Adrenal gland (tissue), 12 donors: ENCODE data around the gene BOLA2B. TPM values are rescaled to one million over a fixed set of nuclear protein-coding genes. Genes with fewer than 3 reads are reported as not detected.

Source experiments
- DNase-seq, 7 donors: peaks; one replicate each; pipeline ENCODE4 v3.0.0-alpha.2; 2019 to 2020
- H3K27ac ChIP-seq, 5 donors: fragments of 200-600 bp; sonication (generic) in 4 of 5; 1 replicate in 3 of 5; 2 replicates in 2 of 5; pipeline versions ENCODE4 v1.5.1 to v1.8.0; 2016 to 2020; ENCODE audit warnings: mild to moderate bottlenecking in 1 of 5
- H3K27me3 ChIP-seq: fragments of 200-600 bp; 2 replicates; pipeline ENCODE4 v1.8.0; 2021
- H3K36me3 ChIP-seq, 2 donors: fragments of 200-600 bp; replicated peaks in 1 of 2; 1 replicate in 1 of 2; 2 replicates in 1 of 2; pipeline versions ENCODE4 v1.5.1 to v1.8.0; 2018 to 2022
- H3K4me1 ChIP-seq, 2 donors: fragments of 200-600 bp; replicated peaks in 1 of 2; 1 replicate in 1 of 2; 2 replicates in 1 of 2; pipeline versions ENCODE4 v1.5.1 to v1.8.0; 2018 to 2021
- H3K4me3 ChIP-seq, 4 donors: fragments of 200-600 bp; sonication (generic) in 3 of 4; one replicate each; pipeline ENCODE4 v1.5.1; 2016 to 2018
- H3K9me3 ChIP-seq, 3 donors: fragments of 200-600 bp; sonication (generic) in 1 of 3; replicated peaks in 1 of 3; 1 replicate in 2 of 3; 2 replicates in 1 of 3; pipeline versions ENCODE4 v1.5.1 to v1.8.0; 2016 to 2021
- POLR2A ChIP-seq, 2 donors: fragments of 450-650 bp; IDR thresholded peaks; one replicate each; pipeline ENCODE4 v1.6.1; 2017; ENCODE audit warnings: antibody characterized with exemption in 2 of 2, mild to moderate bottlenecking in 2 of 2, moderate library complexity in 1 of 2
- WGBS, 4 donors: extraction: QIAGEN DNeasy Blood & Tissue Kit in 2 of 4; methylation state at CpG; one replicate each; pipeline versions ENCODE4 v1.1.5 to v1.1.7; 2013 to 2017; 5-methylcytosine and 5-hydroxymethylcytosine counted together
- intact Hi-C, 2 donors: fragments of 100-400 bp; cut with DNase I; formaldehyde crosslinking; loops; one replicate each; pipeline versions ENCODE4 v1.14.1 to v1.15.0; 2022 to 2023
- polyA plus RNA-seq, 3 donors: library from polyadenylated mRNA; stranded (reverse); fragments of 200-250 nt in 2 of 3; fragments of 350-450 nt in 1 of 3; fragmentation: Illumina TruSeq in 1 of 3; extraction: RNeasy Lipid Tissue Mini Kit (QIAGEN cat#74804) in 1 of 3; gene quantifications; one replicate each; pipeline ENCODE4 v1.2.3, GENCODE V29; 2013 to 2014
- small RNA-seq, 2 donors: library from RNA; depleted of rRNA; stranded (forward); fragments of <200 nt; gene quantifications; one replicate each; pipeline ENCODE3, GENCODE V24; 2016
- total RNA-seq, 9 donors: library from RNA; depleted of rRNA in 4 of 9; stranded (reverse); fragments of >200 nt in 4 of 9; fragments of 120-200 nt in 1 of 9; fragmentation: NEBNext Ultra II Directional in 1 of 9; extraction: Animal tissue kit (Norgen Biotek cat#: 25700) in 1 of 9; gene quantifications; one replicate each; pipeline versions ENCODE4 v1.1.0 to v1.2.4, GENCODE V29; 2013 to 2023
- TF ChIP-seq, protein P1 (sequence below), 6 experiments: fragments of 450-650 bp in 4 of 6; fragments of 200-600 bp in 2 of 6; sonication (generic) in 1 of 6; IDR thresholded peaks; 1 replicate in 5 of 6; 2 replicates in 1 of 6; pipeline versions ENCODE4 v1.5.1 to v1.8.0; 2016 to 2021; ENCODE audit warnings: antibody characterized with exemption in 6 of 6, mild to moderate bottlenecking in 2 of 6, moderate library complexity in 1 of 6
- donor health status: healthy with polysubstance abuse.
- donor health status: Bipolar disorder and iron deficiency.
- donor health status: DM: yes; HTN: yes; CAD: no.
- donor health status: DM: no; HTN: no; CAD: no.
- donor health status: DM: no; HTN: no; CAD: no.
- donor health status: DM: yes; HTN: yes; CAD: no.

Gene BOLA2B
- total and polyA plus RNA-seq, 12 donors, result 55.1 to 449 (median 155) TPM

- no peak for DNase-seq
- Histone ChIP-seq H3K4me3 (no peak overlapping the region), H3K36me3 (no peaks in the 10 kb centered on the region), H3K9me3 (no peaks in the 10 kb centered on the region), H3K27me3 (no peaks in the 10 kb centered on the region), H3K4me1 (no peaks in the 10 kb centered on the region), H3K27ac (no peak overlapping the region)
- WGBS, 4 donors, result 53 to 59% (median 54%) methylated on average over 1 of the region's 1 CpG
- TF ChIP-seq, protein P1, sequence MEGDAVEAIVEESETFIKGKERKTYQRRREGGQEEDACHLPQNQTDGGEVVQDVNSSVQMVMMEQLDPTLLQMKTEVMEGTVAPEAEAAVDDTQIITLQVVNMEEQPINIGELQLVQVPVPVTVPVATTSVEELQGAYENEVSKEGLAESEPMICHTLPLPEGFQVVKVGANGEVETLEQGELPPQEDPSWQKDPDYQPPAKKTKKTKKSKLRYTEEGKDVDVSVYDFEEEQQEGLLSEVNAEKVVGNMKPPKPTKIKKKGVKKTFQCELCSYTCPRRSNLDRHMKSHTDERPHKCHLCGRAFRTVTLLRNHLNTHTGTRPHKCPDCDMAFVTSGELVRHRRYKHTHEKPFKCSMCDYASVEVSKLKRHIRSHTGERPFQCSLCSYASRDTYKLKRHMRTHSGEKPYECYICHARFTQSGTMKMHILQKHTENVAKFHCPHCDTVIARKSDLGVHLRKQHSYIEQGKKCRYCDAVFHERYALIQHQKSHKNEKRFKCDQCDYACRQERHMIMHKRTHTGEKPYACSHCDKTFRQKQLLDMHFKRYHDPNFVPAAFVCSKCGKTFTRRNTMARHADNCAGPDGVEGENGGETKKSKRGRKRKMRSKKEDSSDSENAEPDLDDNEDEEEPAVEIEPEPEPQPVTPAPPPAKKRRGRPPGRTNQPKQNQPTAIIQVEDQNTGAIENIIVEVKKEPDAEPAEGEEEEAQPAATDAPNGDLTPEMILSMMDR (IDR thresholded peaks at IDR 0.05), result no peak
- TF ChIP-seq POLR2A (IDR thresholded peaks at IDR 0.05), result no peak
- intact Hi-C loops, result no loop called here
Observed at GRCh38 chr16:30145657-30146056, 47.8 kb downstream of the BOLA2B start.

DNA sequence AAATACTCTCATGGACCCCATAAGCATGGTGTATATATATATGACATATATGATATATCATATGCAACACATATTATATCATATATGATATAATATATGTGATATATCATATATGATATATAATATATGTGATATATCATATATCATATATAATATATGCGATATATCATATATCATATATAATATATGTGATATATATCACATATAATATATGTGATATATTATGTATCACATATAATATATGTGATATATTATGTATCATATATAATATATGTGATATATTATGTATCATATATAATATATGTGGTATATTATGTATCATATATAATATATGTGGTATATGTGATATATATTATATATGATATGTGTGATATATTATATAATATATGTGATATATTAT lies 48.5 kb downstream of the BOLA2B start:
- Histone ChIP-seq H3K9me3 (no peaks in the 10 kb centered on the region), H3K4me3 (no peak overlapping the region), H3K27ac (no peak overlapping the region), H3K27me3 (no peaks in the 10 kb centered on the region), H3K36me3 (no peaks in the 10 kb centered on the region), H3K4me1 (no peaks in the 10 kb centered on the region)
- no peak for TF ChIP-seq POLR2A (IDR thresholded peaks at IDR 0.05)
- TF ChIP-seq, protein P1 (IDR thresholded peaks at IDR 0.05), result no peak
- WGBS, 4 donors, result 55 to 81% (median 59%) methylated on average over 1 of the region's 1 CpG
- no peak for DNase-seq
- intact Hi-C loops, result no loop called here

GRCh38 chr16:30144017-30144416 lies 49.4 kb downstream of the BOLA2B start:
- no peaks in the 10 kb centered on the region for H3K4me1 ChIP-seq
- intact Hi-C loops, result no loop called here
- TF ChIP-seq, protein P1 (IDR thresholded peaks at IDR 0.05), result no peak
- TF ChIP-seq POLR2A (IDR thresholded peaks at IDR 0.05), result no peak
- H3K27me3 ChIP-seq, result no peaks in the 10 kb centered on the region
- H3K4me3 ChIP-seq, result no peak overlapping the region
- H3K9me3 ChIP-seq, result no peaks in the 10 kb centered on the region
- no peaks in the 10 kb centered on the region for H3K36me3 ChIP-seq
- DNase-seq, result no peak
- no peak overlapping the region for H3K27ac ChIP-seq

DNA sequence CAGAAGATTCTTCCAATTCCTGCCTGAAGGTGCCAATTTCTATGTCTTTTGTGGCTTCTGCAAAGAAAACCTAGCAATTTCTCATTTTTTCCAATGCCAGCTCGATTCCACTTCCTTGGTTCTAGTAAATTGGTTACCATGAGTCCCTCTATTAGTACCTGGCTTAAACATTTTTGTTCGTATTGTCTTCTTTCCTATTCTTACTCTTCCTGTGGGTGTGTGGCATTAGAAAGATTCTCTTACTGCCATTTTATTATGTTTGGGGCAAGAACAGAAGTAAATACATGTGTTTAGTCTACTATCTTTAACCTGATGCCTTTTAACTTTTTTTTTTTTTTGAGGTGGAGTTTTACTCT lies 50.1 kb downstream of the BOLA2B start:
- intact Hi-C loops, result no loop called here

More for the DNA sequence above, 50.1 kb downstream of the BOLA2B start:
- no peak for DNase-seq
- no peaks in the 10 kb centered on the region for H3K36me3 ChIP-seq
- TF ChIP-seq, protein P1 (IDR thresholded peaks at IDR 0.05), result no peak
- no peak for TF ChIP-seq POLR2A (IDR thresholded peaks at IDR 0.05)
- WGBS, 4 donors, result 53 to 71% (median 56%) methylated on average over 2 of the region's 2 CpGs
- H3K27me3 ChIP-seq, result no peaks in the 10 kb centered on the region
- H3K4me3 ChIP-seq, result no peak overlapping the region
- no peaks in the 10 kb centered on the region for H3K9me3 ChIP-seq
- H3K27ac ChIP-seq, result no peak overlapping the region
- H3K4me1 ChIP-seq, result no peaks in the 10 kb centered on the region

Small RNA genes lying within 50 kb of the gene (small RNA-seq; reads per million reads assigned to genes)
- gene AC106782.4, result 0 reads per million in 2 donors

Other genes with a start within 250 kb of the BOLA2B start
- 100 to 1,000 TPM; 113 to 300 (median 190) TPM for gene TMEM219, start 231.6 kb downstream of the BOLA2B start, total RNA-seq
- 100 to 1,000 TPM; 100 to 278 (median 272) TPM for gene TMEM219, start 231.6 kb downstream of the BOLA2B start, polyA plus RNA-seq
- gene TAOK2, start 219.8 kb downstream of the BOLA2B start, total RNA-seq, result 10 to 100 TPM; 40.0 to 95.0 (median 73.4) TPM
- gene TAOK2, start 219.8 kb downstream of the BOLA2B start, polyA plus RNA-seq, result 100 to 1,000 TPM in 1 of 3 donors, 10 to 100 TPM in 2; 36.6 to 135 (median 51.0) TPM
- 10 to 100 TPM; 11.0 to 35.0 (median 18.7) TPM for gene HIRIP3, start 198.0 kb downstream of the BOLA2B start, total RNA-seq
- gene HIRIP3, start 198.0 kb downstream of the BOLA2B start, polyA plus RNA-seq, result 10 to 100 TPM; 12.6 to 24.9 (median 20.2) TPM
- 100 to 1,000 TPM in 2 of 9 donors, 10 to 100 TPM in 7; 31.8 to 120 (median 71.2) TPM for gene INO80E, start 197.4 kb downstream of the BOLA2B start, total RNA-seq
- gene INO80E, start 197.4 kb downstream of the BOLA2B start, polyA plus RNA-seq, result 100 to 1,000 TPM in 2 of 3 donors, 10 to 100 TPM in 1; 42.8 to 362 (median 103) TPM
- 10 to 100 TPM in 1 of 9 donors, 1 to 10 TPM in 5, under 1 TPM in 2, not detected in 1; 0.35 to 14.8 (median 2.8) TPM for gene DOC2A, start 182.6 kb downstream of the BOLA2B start, total RNA-seq
- gene DOC2A, start 182.6 kb downstream of the BOLA2B start, polyA plus RNA-seq, result 10 to 100 TPM in 1 of 3 donors, 1 to 10 TPM in 1, under 1 TPM in 1; 0.60 to 33.0 (median 9.5) TPM
- not detected for gene C16orf92, start 170.5 kb downstream of the BOLA2B start, total RNA-seq
- not detected for gene C16orf92, start 170.5 kb downstream of the BOLA2B start, polyA plus RNA-seq
- 1 to 10 TPM in 2 of 9 donors, under 1 TPM in 4, not detected in 3; 0.11 to 3.1 (median 0.61) TPM for gene TLCD3B, start 162.4 kb downstream of the BOLA2B start, total RNA-seq
- 10 to 100 TPM in 1 of 3 donors, 1 to 10 TPM in 1, under 1 TPM in 1; 0.40 to 10.6 (median 1.8) TPM for gene TLCD3B, start 162.4 kb downstream of the BOLA2B start, polyA plus RNA-seq
- gene ALDOA, start 127.9 kb downstream of the BOLA2B start, total RNA-seq, result 1,000 to 10,000 TPM in 8 of 9 donors, 100 to 1,000 TPM in 1; 691 to 1,930 (median 1,545) TPM
- gene ALDOA, start 127.9 kb downstream of the BOLA2B start, polyA plus RNA-seq, result 1,000 to 10,000 TPM in 1 of 3 donors, 100 to 1,000 TPM in 2; 623 to 1,215 (median 899) TPM
- 100 to 1,000 TPM in 3 of 9 donors, 10 to 100 TPM in 6; 44.5 to 136 (median 75.6) TPM for gene PPP4C, start 117.7 kb downstream of the BOLA2B start, total RNA-seq
- gene PPP4C, start 117.7 kb downstream of the BOLA2B start, polyA plus RNA-seq, result 10 to 100 TPM; 39.2 to 93.0 (median 87.1) TPM
- 1 to 10 TPM in 8 of 9 donors, under 1 TPM in 1; 0.44 to 3.4 (median 2.0) TPM for gene TBX6, start 101.7 kb downstream of the BOLA2B start, total RNA-seq
- gene TBX6, start 101.7 kb downstream of the BOLA2B start, polyA plus RNA-seq, result 1 to 10 TPM in 2 of 3 donors, under 1 TPM in 1; 0.22 to 5.1 (median 1.9) TPM
- gene YPEL3, start 97.5 kb downstream of the BOLA2B start, total RNA-seq, result 100 to 1,000 TPM in 4 of 9 donors, 10 to 100 TPM in 5; 18.9 to 210 (median 85.1) TPM
- 100 to 1,000 TPM in 2 of 3 donors, 10 to 100 TPM in 1; 14.6 to 454 (median 310) TPM for gene YPEL3, start 97.5 kb downstream of the BOLA2B start, polyA plus RNA-seq
- 1 to 10 TPM in 6 of 9 donors, under 1 TPM in 2, not detected in 1; 0.78 to 9.0 (median 2.6) TPM for gene GDPD3, start 80.1 kb downstream of the BOLA2B start, total RNA-seq
- 10 to 100 TPM in 1 of 3 donors, 1 to 10 TPM in 2; 1.0 to 17.6 (median 5.8) TPM for gene GDPD3, start 80.1 kb downstream of the BOLA2B start, polyA plus RNA-seq
- gene MAPK3, start 70.4 kb downstream of the BOLA2B start, total RNA-seq, result 100 to 1,000 TPM in 4 of 9 donors, 10 to 100 TPM in 5; 31.4 to 129 (median 99.9) TPM
- gene MAPK3, start 70.4 kb downstream of the BOLA2B start, polyA plus RNA-seq, result 100 to 1,000 TPM in 1 of 3 donors, 10 to 100 TPM in 2; 53.2 to 133 (median 66.0) TPM
- gene CORO1A, start 10.1 kb downstream of the BOLA2B start, total RNA-seq, result 10 to 100 TPM in 8 of 9 donors, 1 to 10 TPM in 1; 3.3 to 69.1 (median 39.6) TPM
- gene CORO1A, start 10.1 kb downstream of the BOLA2B start, polyA plus RNA-seq, result 10 to 100 TPM in 2 of 3 donors, 1 to 10 TPM in 1; 4.1 to 87.7 (median 56.2) TPM
- 10 to 100 TPM; 12.4 to 87.5 (median 40.3) TPM for gene SLX1A, start 209 bp upstream of the BOLA2B start, total RNA-seq
- gene SLX1A, start 209 bp upstream of the BOLA2B start, polyA plus RNA-seq, result 100 to 1,000 TPM in 2 of 3 donors, 1 to 10 TPM in 1; 7.9 to 195 (median 169) TPM
- gene SULT1A3, start 5.6 kb upstream of the BOLA2B start, total RNA-seq, result 10 to 100 TPM in 6 of 9 donors, 1 to 10 TPM in 3; 4.3 to 15.8 (median 12.7) TPM
- gene SULT1A3, start 5.6 kb upstream of the BOLA2B start, polyA plus RNA-seq, result 100 to 1,000 TPM in 1 of 3 donors, 10 to 100 TPM in 1, 1 to 10 TPM in 1; 3.5 to 125 (median 58.7) TPM
- 10 to 100 TPM in 1 of 9 donors, 1 to 10 TPM in 6, under 1 TPM in 1, not detected in 1; 0.35 to 11.7 (median 2.7) TPM for gene NPIPB13, start 54.8 kb upstream of the BOLA2B start, total RNA-seq
- 10 to 100 TPM in 2 of 3 donors, under 1 TPM in 1; 0.49 to 17.1 (median 16.5) TPM for gene NPIPB13, start 54.8 kb upstream of the BOLA2B start, polyA plus RNA-seq
- gene CD2BP2, start 161.6 kb upstream of the BOLA2B start, total RNA-seq, result 10 to 100 TPM; 27.5 to 95.8 (median 77.0) TPM
- 10 to 100 TPM; 53.5 to 95.6 (median 58.0) TPM for gene CD2BP2, start 161.6 kb upstream of the BOLA2B start, polyA plus RNA-seq
- 10 to 100 TPM; 17.0 to 67.7 (median 44.0) TPM for gene TBC1D10B, start 176.8 kb upstream of the BOLA2B start, total RNA-seq
- 10 to 100 TPM; 33.7 to 65.4 (median 44.3) TPM for gene TBC1D10B, start 176.8 kb upstream of the BOLA2B start, polyA plus RNA-seq
- gene MYL11, start 181.1 kb upstream of the BOLA2B start, total RNA-seq, result 1 to 10 TPM in 2 of 9 donors, not detected in 7; 1.1 to 2.9 TPM
- 1 to 10 TPM in 1 of 3 donors, not detected in 2; 2.7 TPM for gene MYL11, start 181.1 kb upstream of the BOLA2B start, polyA plus RNA-seq
- gene SEPTIN1, start 188.9 kb upstream of the BOLA2B start, total RNA-seq, result 1 to 10 TPM in 7 of 9 donors, under 1 TPM in 1, not detected in 1; 0.11 to 5.5 (median 2.3) TPM
- 10 to 100 TPM in 1 of 3 donors, 1 to 10 TPM in 1, under 1 TPM in 1; 0.75 to 19.8 (median 9.3) TPM for gene SEPTIN1, start 188.9 kb upstream of the BOLA2B start, polyA plus RNA-seq
- gene ZNF48, start 201.8 kb upstream of the BOLA2B start, total RNA-seq, result 10 to 100 TPM in 3 of 9 donors, 1 to 10 TPM in 6; 5.7 to 23.8 (median 8.9) TPM
- gene ZNF48, start 201.8 kb upstream of the BOLA2B start, polyA plus RNA-seq, result 1 to 10 TPM; 2.6 to 5.6 (median 4.2) TPM
- 10 to 100 TPM in 7 of 9 donors, 1 to 10 TPM in 2; 8.2 to 81.3 (median 15.8) TPM for gene ZNF771, start 213.9 kb upstream of the BOLA2B start, total RNA-seq
- 10 to 100 TPM in 1 of 3 donors, 1 to 10 TPM in 2; 2.8 to 12.2 (median 9.5) TPM for gene ZNF771, start 213.9 kb upstream of the BOLA2B start, polyA plus RNA-seq
- 10 to 100 TPM; 13.9 to 33.9 (median 29.5) TPM for gene DCTPP1, start 236.4 kb upstream of the BOLA2B start, total RNA-seq
- 10 to 100 TPM; 11.7 to 15.2 (median 13.3) TPM for gene DCTPP1, start 236.4 kb upstream of the BOLA2B start, polyA plus RNA-seq